PC-3 (cell line): ENCODE data around the gene CACNG1.

Experiments
- EZH2 ChIP-seq: fragments of 300-600 bp; sonication (generic); IDR thresholded peaks from one replicate; pipeline ENCODE4 v1.6.1; 2017; ENCODE audit warnings: antibody characterized with exemption, mild to moderate bottlenecking, low read length; ENCODE audit not compliant: unreplicated experiment
- EZH2phosphoT487 ChIP-seq: fragments of 300-600 bp; sonication (generic); IDR thresholded peaks from 2 replicates; pipeline ENCODE4 v1.6.1; 2018; ENCODE audit warnings: mild to moderate bottlenecking, antibody characterized with exemption, low read length, borderline replicate concordance
- TF ChIP-seq, protein P1 (sequence below): fragments of 300-600 bp; sonication (generic); conservative IDR thresholded peaks from 2 replicates; pipeline ENCODE4 v1.5.1; 2017; ENCODE audit warnings: antibody characterized with exemption, low read depth, mild to moderate bottlenecking, low read length

DNA sequence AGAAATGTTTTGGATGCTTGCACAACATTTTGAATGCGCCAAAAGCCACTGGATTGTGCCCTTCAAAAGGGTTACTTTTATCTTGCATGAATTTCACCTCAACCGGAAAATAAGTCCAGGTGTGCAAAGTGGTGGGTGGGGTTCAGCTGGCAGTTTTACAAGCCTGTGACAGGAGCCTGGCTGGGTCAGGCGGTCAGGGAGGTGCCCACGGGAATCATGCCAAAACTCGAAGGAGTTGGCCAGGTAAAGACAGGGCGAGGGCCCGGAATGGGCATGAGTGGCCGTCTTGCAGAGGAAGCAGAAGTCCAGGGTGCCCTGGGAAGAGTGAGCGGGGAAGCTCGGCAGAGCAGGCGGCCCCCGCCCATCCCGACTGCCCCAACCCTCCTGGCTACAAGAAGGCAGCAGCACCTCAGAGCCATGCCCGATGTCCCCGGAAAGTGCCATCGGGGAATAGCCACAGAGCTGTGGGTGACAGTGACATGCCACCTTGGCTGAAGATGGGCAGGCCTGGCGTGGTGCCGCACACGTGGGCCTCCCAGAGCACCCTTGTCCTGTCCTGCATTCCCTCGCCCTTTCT, 19.1 kb upstream of the CACNG1 start:
- TF ChIP-seq, protein P1, sequence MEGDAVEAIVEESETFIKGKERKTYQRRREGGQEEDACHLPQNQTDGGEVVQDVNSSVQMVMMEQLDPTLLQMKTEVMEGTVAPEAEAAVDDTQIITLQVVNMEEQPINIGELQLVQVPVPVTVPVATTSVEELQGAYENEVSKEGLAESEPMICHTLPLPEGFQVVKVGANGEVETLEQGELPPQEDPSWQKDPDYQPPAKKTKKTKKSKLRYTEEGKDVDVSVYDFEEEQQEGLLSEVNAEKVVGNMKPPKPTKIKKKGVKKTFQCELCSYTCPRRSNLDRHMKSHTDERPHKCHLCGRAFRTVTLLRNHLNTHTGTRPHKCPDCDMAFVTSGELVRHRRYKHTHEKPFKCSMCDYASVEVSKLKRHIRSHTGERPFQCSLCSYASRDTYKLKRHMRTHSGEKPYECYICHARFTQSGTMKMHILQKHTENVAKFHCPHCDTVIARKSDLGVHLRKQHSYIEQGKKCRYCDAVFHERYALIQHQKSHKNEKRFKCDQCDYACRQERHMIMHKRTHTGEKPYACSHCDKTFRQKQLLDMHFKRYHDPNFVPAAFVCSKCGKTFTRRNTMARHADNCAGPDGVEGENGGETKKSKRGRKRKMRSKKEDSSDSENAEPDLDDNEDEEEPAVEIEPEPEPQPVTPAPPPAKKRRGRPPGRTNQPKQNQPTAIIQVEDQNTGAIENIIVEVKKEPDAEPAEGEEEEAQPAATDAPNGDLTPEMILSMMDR, result no peak
- no peak for TF ChIP-seq EZH2phosphoT487
- TF ChIP-seq EZH2, result no peak
